GM23338 (cell line): ENCODE measurements around the gene SLC4A4.

Experiments
- CTCF ChIP-seq, 2 experiments: fragments of 200-600 bp in 1 of 2; sonication (generic) in 1 of 2; conservative IDR thresholded peaks; 2 replicates each; pipeline versions ENCODE4 v1.5.1 to v1.6.1; 2016 to 2017; ENCODE audit warnings: antibody characterized with exemption in 2 of 2, low read depth in 2 of 2, mild to moderate bottlenecking in 2 of 2, moderate library complexity in 1 of 2
- EZH2 ChIP-seq: fragments of 200-600 bp; sonication (generic); IDR thresholded peaks from one replicate; pipeline ENCODE4 v1.8.0; 2017; ENCODE audit warnings: antibody characterized with exemption, mild to moderate bottlenecking, low read depth; ENCODE audit not compliant: unreplicated experiment
- POLR2AphosphoS5 ChIP-seq: IDR thresholded peaks from 2 replicates; pipeline ENCODE4 v1.6.1; 2016; ENCODE audit warnings: antibody characterized with exemption, low read depth
- REST ChIP-seq: IDR thresholded peaks from one replicate; pipeline ENCODE4 v1.6.1; 2018; ENCODE audit warnings: antibody characterized with exemption; ENCODE audit not compliant: unreplicated experiment
- ZNF331 ChIP-seq: fragments of 250-450 bp; sonication (Bioruptor Pico); IDR thresholded peaks from 2 replicates; pipeline ENCODE4 v1.5.0; 2020; ENCODE audit warnings: low read depth, mild to moderate bottlenecking, moderate library complexity

GRCh38 chr4:71360844-71361243 lies 22.0 kb downstream of the SLC4A4 start:
- no peak for TF ChIP-seq CTCF (conservative IDR thresholded peaks at IDR 0.05; ENCODE audit: low read depth in 2 of 2)
- TF ChIP-seq REST: no peak
- no peak for TF ChIP-seq EZH2
- TF ChIP-seq ZNF331 (CRISPR knock-in tag): no peak
- TF ChIP-seq POLR2AphosphoS5: no peak
